ENCODE data around the gene CORIN. TPM values are rescaled to one million over a fixed set of nuclear protein-coding genes. Genes with fewer than 3 reads are reported as not detected.

Gene CORIN
- total and polyA plus RNA-seq, 2 of the 13 experiments (the other 11 are each of a cell fraction or from before 2014, with no cell fraction given): 0.84 to 1.2 TPM

- H3K27me3 ChIP-seq (ENCODE audit: control insufficient read depth in 1 of 2, insufficient read depth in 2 of 2, low read length in 2 of 2): no peaks in the 10 kb centered on the region; a peak in 1 of 5 replicates
- intact Hi-C loops (cut with micrococcal nuclease; ENCODE audit: unreplicated experiment): no loop called here
- BruUV-seq (replicated peaks): no TSS peak
- TF ChIP-seq ZNF557 (CRISPR knock-in tag; IDR thresholded peaks at IDR 0.05) (no peak), ARHGAP35 (CRISPR knock-in tag; IDR thresholded peaks at IDR 0.05; ENCODE audit: borderline replicate concordance) (no peak), NFATC3 (CRISPR knock-in tag; IDR thresholded peaks at IDR 0.05) (no peak), ZFP1 (CRISPR knock-in tag; IDR thresholded peaks at IDR 0.05) (no peak), BHLHE40 (IDR thresholded peaks at IDR 0.05; ENCODE audit: low read length) (no peak), KIAA2018 (CRISPR knock-in tag; IDR thresholded peaks at IDR 0.05; ENCODE audit: borderline replicate concordance) (no peak), ZNF264 (CRISPR knock-in tag; IDR thresholded peaks at IDR 0.05) (no peak), HOXD1 (CRISPR knock-in tag; IDR thresholded peaks at IDR 0.05) (no peak), YY1 (IDR thresholded peaks at IDR 0.05; ENCODE audit: insufficient read depth, insufficient replicate concordance, low read depth, low read length) (no peak), NFE2L2 (IDR thresholded peaks at IDR 0.05; ENCODE audit: low read length) (no peak), ZKSCAN5 (CRISPR knock-in tag; IDR thresholded peaks at IDR 0.05) (no peak), ZNF841 (CRISPR knock-in tag; IDR thresholded peaks at IDR 0.05; ENCODE audit: borderline replicate concordance) (no peak), GABPA (IDR thresholded peaks at IDR 0.05; ENCODE audit: low read depth, low read length) (no peak), GABPA (CRISPR knock-in tag; IDR thresholded peaks at IDR 0.05; ENCODE audit: low read depth) (no peak), ZNF234 (CRISPR knock-in tag; conservative IDR thresholded peaks at IDR 0.05) (no peak)
- TF ChIP-seq, protein P1, sequence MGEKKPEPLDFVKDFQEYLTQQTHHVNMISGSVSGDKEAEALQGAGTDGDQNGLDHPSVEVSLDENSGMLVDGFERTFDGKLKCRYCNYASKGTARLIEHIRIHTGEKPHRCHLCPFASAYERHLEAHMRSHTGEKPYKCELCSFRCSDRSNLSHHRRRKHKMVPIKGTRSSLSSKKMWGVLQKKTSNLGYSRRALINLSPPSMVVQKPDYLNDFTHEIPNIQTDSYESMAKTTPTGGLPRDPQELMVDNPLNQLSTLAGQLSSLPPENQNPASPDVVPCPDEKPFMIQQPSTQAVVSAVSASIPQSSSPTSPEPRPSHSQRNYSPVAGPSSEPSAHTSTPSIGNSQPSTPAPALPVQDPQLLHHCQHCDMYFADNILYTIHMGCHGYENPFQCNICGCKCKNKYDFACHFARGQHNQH (CRISPR knock-in tag; IDR thresholded peaks at IDR 0.05): no peak
Measured at GRCh38 chr4:47790105-47790504, 47.8 kb downstream of the CORIN start.

More at GRCh38 chr4:47790105-47790504, 47.8 kb downstream of the CORIN start:
- H3K9me3 ChIP-seq (ENCODE audit: low read length): no peaks in the 10 kb centered on the region
- no peak overlapping the region for H3K9ac ChIP-seq (ENCODE audit: insufficient read depth, low read depth, low read length)
- H3K79me2 ChIP-seq (ENCODE audit: insufficient read depth, low read length): no peaks in the 10 kb centered on the region
- no peak overlapping the region for H2AFZ ChIP-seq (ENCODE audit: low read length)
- DNase-seq (ENCODE audit: low spot score): no peak
- in situ Hi-C loops (cut with HindIII; ENCODE audit: extremely low pct_ligation_motif_present, low pct_unique_long_range_greater_than_20kb): no loop called here
- CTCF ChIA-PET (ENCODE audit: low intra/inter-chr PET ratio, low total read pairs): no interaction called here
- H4K20me1 ChIP-seq (ENCODE audit: insufficient read depth, low read length): no peaks in the 10 kb centered on the region
- POLR2A ChIA-PET: no interaction called here
- no peaks in the 10 kb centered on the region for H3K36me3 ChIP-seq (replicated peaks in 1 of 2; ENCODE audit: control insufficient read depth in 1 of 2, insufficient read depth in 2 of 2, low read length in 2 of 2)
- H3K4me3 ChIP-seq (replicated peaks in 1 of 3; ENCODE audit: insufficient read depth in 1 of 3, low read depth in 2 of 3, low read length in 3 of 3): no peak overlapping the region
- H3K4me1 ChIP-seq (ENCODE audit: insufficient read depth, low read length): peaks cover 29% of the 10 kb centered on the region
- WGBS (ENCODE audit: low lambda C conversion rate): 86% methylated on average over 8 of the region's 8 CpGs
- H3K27ac ChIP-seq (ENCODE audit: extremely low read length, insufficient read depth, low read length): no peak overlapping the region
- no peak for FAIRE-seq
- ATAC-seq: no peak
- no peak overlapping the region for H3K4me2 ChIP-seq (ENCODE audit: low read depth, low read length)

Measured in HepG2 (cell line).